H1 (cell line): Measurements from ENCODE around the gene SYTL5. TPM values are rescaled to one million over a fixed set of nuclear protein-coding genes. Genes with fewer than 3 reads are reported as not detected.

Source experiments
- CTCF ChIA-PET: fragments of 300-600 bp; sonication (Branson Sonifier 250); formaldehyde crosslinking; loops from one replicate; lab custom pipeline; 2021; ENCODE audit not compliant: partially characterized antibody; lab: Charles Lee
- POLR2A ChIA-PET: fragments of 300-600 bp; sonication (Branson Sonifier 250); formaldehyde crosslinking; loops from one replicate; lab custom pipeline; 2021; ENCODE audit warnings: inconsistent platforms; ENCODE audit not compliant: partially characterized antibody; lab: Charles Lee
- DNase-seq, 2 experiments: peaks; one replicate each; pipeline versions ENCODE4 v3.0.0 to v3.0.0-alpha.2; 2010 to 2022; ENCODE audit warnings: low spot score in 2 of 2, low read depth in 1 of 2, mixed read lengths in 1 of 2
- FAIRE-seq: peaks from 2 replicates; lab custom pipeline; 2011; peaks lifted over from hg19 to GRCh38; lab: Jason Lieb, UNC
- H2AFZ ChIP-seq: 2 replicates; pipeline ENCODE4 v1.8.1; 2012; ENCODE audit warnings: low read length, inconsistent platforms
- H2AK5ac ChIP-seq: 2 replicates; pipeline ENCODE4 v1.6.1; 2013; ENCODE audit warnings: low read depth, low read length
- H2BK120ac ChIP-seq: replicated peaks from 2 replicates; pipeline ENCODE3; 2013; ENCODE audit warnings: low read depth, low read length, inconsistent platforms
- H2BK12ac ChIP-seq: 2 replicates; pipeline ENCODE4 v1.6.1; 2013; ENCODE audit warnings: low read depth, low read length
- H2BK15ac ChIP-seq: 2 replicates; pipeline ENCODE4 v1.6.1; 2013; ENCODE audit warnings: low read length
- H2BK20ac ChIP-seq: 2 replicates; pipeline ENCODE4 v1.6.1; 2013; ENCODE audit warnings: low read length
- H2BK5ac ChIP-seq: 2 replicates; pipeline ENCODE4 v1.6.1; 2013; ENCODE audit warnings: low read depth, low read length
- H3K14ac ChIP-seq: 2 replicates; pipeline ENCODE4 v1.6.1; 2013; ENCODE audit warnings: inconsistent platforms; ENCODE audit not compliant: insufficient read length
- H3K18ac ChIP-seq: 2 replicates; pipeline ENCODE4 v1.6.1; 2013; ENCODE audit warnings: low read length; ENCODE audit errors: extremely low read depth
- H3K23ac ChIP-seq: 2 replicates; pipeline ENCODE4 v1.6.1; 2013; ENCODE audit warnings: inconsistent platforms; ENCODE audit not compliant: insufficient read length
- H3K23me2 ChIP-seq: 2 replicates; pipeline ENCODE4 v1.6.1; 2013; ENCODE audit warnings: low read depth, low read length
- H3K27ac ChIP-seq: 2 replicates; pipeline ENCODE4 v1.6.1; 2011; ENCODE audit warnings: low read depth, low read length, inconsistent platforms
- H3K27me3 ChIP-seq, 4 experiments: replicated peaks in 1 of 4; 1 replicate in 1 of 4; 2 replicates in 3 of 4; pipeline versions ENCODE4 v1.6.1 to v1.8.1; 2011 to 2013; ENCODE audit warnings: low read length in 3 of 4, mild to moderate bottlenecking in 3 of 4, inconsistent platforms in 2 of 4, mixed read lengths in 2 of 4, moderate library complexity in 1 of 4; ENCODE audit not compliant: control insufficient read depth in 3 of 4, insufficient read depth in 3 of 4; ENCODE audit errors: extremely low read depth in 1 of 4
- H3K36me3 ChIP-seq, 4 experiments: 2 replicates each; pipeline versions ENCODE4 v1.6.1 to v1.8.1; 2011 to 2013; ENCODE audit warnings: mild to moderate bottlenecking in 4 of 4, low read length in 3 of 4, moderate library complexity in 2 of 4, control low read depth in 1 of 4, inconsistent platforms in 1 of 4; ENCODE audit not compliant: insufficient read depth in 4 of 4, control insufficient read depth in 2 of 4
- H3K4ac ChIP-seq: replicated peaks from 2 replicates; pipeline ENCODE3; 2013; ENCODE audit warnings: low read length, low read depth, mixed read lengths, inconsistent platforms; ENCODE audit not compliant: insufficient read length
- H3K4me1 ChIP-seq, 4 experiments: replicated peaks in 1 of 4; 1 replicate in 1 of 4; 2 replicates in 3 of 4; pipeline versions ENCODE4 v1.6.1 to v1.8.1; 2011 to 2013; ENCODE audit warnings: low read length in 3 of 4, inconsistent platforms in 2 of 4, mixed read lengths in 1 of 4; ENCODE audit not compliant: insufficient read depth in 4 of 4, control insufficient read depth in 3 of 4
- H3K4me2 ChIP-seq, 2 experiments: 2 replicates each; pipeline versions ENCODE4 v1.6.1 to v1.8.1; 2011 to 2013; ENCODE audit warnings: low read depth in 2 of 2, low read length in 2 of 2, control low read depth in 1 of 2, inconsistent platforms in 1 of 2, mild to moderate bottlenecking in 1 of 2; ENCODE audit not compliant: insufficient read depth in 1 of 2
- H3K4me3 ChIP-seq, 4 experiments: fragments of 200-600, 300-600 bp in 1 of 4; sonication (generic), shearing (Covaris generic), sonication (Bioruptor Twin) in 1 of 4; 2 replicates each; pipeline versions ENCODE4 v1.5.1 to v1.8.1; 2011 to 2016; ENCODE audit warnings: low read length in 4 of 4, low read depth in 3 of 4, control low read depth in 2 of 4, inconsistent platforms in 2 of 4, mild to moderate bottlenecking in 2 of 4, mixed read lengths in 1 of 4, moderate library complexity in 1 of 4; ENCODE audit not compliant: insufficient read depth in 2 of 4; ENCODE audit errors: extremely low read depth in 1 of 4
- H3K56ac ChIP-seq: replicated peaks from 2 replicates; pipeline ENCODE3; 2013; ENCODE audit warnings: low read depth, mild to moderate bottlenecking, mixed read lengths, low read length, inconsistent platforms; ENCODE audit not compliant: insufficient read length
- H3K79me1 ChIP-seq: 2 replicates; pipeline ENCODE4 v1.6.1; 2013; ENCODE audit warnings: low read depth, low read length, control low read depth
- H3K79me2 ChIP-seq, 2 experiments: 2 replicates each; pipeline versions ENCODE4 v1.6.1 to v1.8.1; 2012 to 2013; ENCODE audit warnings: low read length in 2 of 2, mild to moderate bottlenecking in 2 of 2, inconsistent platforms in 1 of 2; ENCODE audit not compliant: insufficient read depth in 2 of 2, control insufficient read depth in 1 of 2
- H3K9ac ChIP-seq, 4 experiments: replicated peaks in 1 of 4; 1 replicate in 1 of 4; 2 replicates in 3 of 4; pipeline versions ENCODE4 v1.6.1 to v1.8.1; 2011 to 2013; ENCODE audit warnings: low read depth in 3 of 4, low read length in 3 of 4, control low read depth in 2 of 4, mild to moderate bottlenecking in 2 of 4, moderate library complexity in 2 of 4, inconsistent platforms in 1 of 4; ENCODE audit errors: extremely low read depth in 1 of 4
- H3K9me3 ChIP-seq, 2 experiments: 2 replicates each; pipeline versions ENCODE4 v1.6.1 to v1.8.1; 2012 to 2013; ENCODE audit warnings: mild to moderate bottlenecking in 2 of 2, moderate library complexity in 2 of 2, control low read depth in 1 of 2, inconsistent platforms in 1 of 2, low read depth in 1 of 2, low read length in 1 of 2, mixed read lengths in 1 of 2; ENCODE audit not compliant: insufficient read depth in 2 of 2
- H4K20me1 ChIP-seq, 2 experiments: replicated peaks in 1 of 2; 2 replicates each; pipeline versions ENCODE3 to v1.8.1; 2011 to 2013; ENCODE audit warnings: inconsistent platforms in 2 of 2, low read length in 2 of 2, mild to moderate bottlenecking in 1 of 2; ENCODE audit not compliant: insufficient read depth in 2 of 2, control insufficient read depth in 1 of 2
- H4K5ac ChIP-seq: 2 replicates; pipeline ENCODE4 v1.6.1; 2013; ENCODE audit warnings: low read length, low read depth, mixed read lengths, inconsistent platforms; ENCODE audit not compliant: insufficient read length
- H4K8ac ChIP-seq: 2 replicates; pipeline ENCODE4 v1.8.0; 2013; ENCODE audit warnings: mild to moderate bottlenecking, moderate library complexity, low read length, inconsistent platforms; ENCODE audit not compliant: insufficient read depth; ENCODE audit errors: extremely low read depth
- H4K91ac ChIP-seq: replicated peaks from 2 replicates; pipeline ENCODE3; 2013; ENCODE audit warnings: low read length, mixed read lengths, inconsistent platforms; ENCODE audit not compliant: insufficient read length
- ATF3 ChIP-seq: IDR thresholded peaks from 2 replicates; pipeline ENCODE4 v1.6.1; 2011; ENCODE audit warnings: low read depth, mild to moderate bottlenecking, low read length; ENCODE audit not compliant: insufficient read depth
- BRCA1 ChIP-seq: IDR thresholded peaks from 2 replicates; pipeline ENCODE4 v1.6.1; 2012; ENCODE audit warnings: low read depth, low read length, improper control_type of control experiment
- E2F6 ChIP-seq: IDR thresholded peaks from 2 replicates; pipeline ENCODE4 v1.6.1; 2012; ENCODE audit warnings: inconsistent platforms
- MAFK ChIP-seq: IDR thresholded peaks from 2 replicates; pipeline ENCODE4 v1.6.1; 2012; ENCODE audit warnings: low read depth, mild to moderate bottlenecking, improper control_type of control experiment, low read length
- NRF1 ChIP-seq: IDR thresholded peaks from 2 replicates; pipeline ENCODE4 v1.6.1; 2011; ENCODE audit warnings: mild to moderate bottlenecking, low read depth, low read length, improper control_type of control experiment
- RAD21 ChIP-seq, 2 experiments: IDR thresholded peaks in 1 of 2; conservative IDR thresholded peaks in 1 of 2; 2 replicates each; pipeline ENCODE4 v1.6.1; 2011; ENCODE audit warnings: low read depth in 2 of 2, low read length in 2 of 2, improper control_type of control experiment in 1 of 2, inconsistent platforms in 1 of 2, mild to moderate bottlenecking in 1 of 2, moderate library complexity in 1 of 2
- RXRA ChIP-seq: IDR thresholded peaks from 2 replicates; pipeline ENCODE4 v1.6.1; 2011; ENCODE audit warnings: low read depth, mild to moderate bottlenecking, low read length, moderate library complexity; ENCODE audit not compliant: insufficient read depth
- SIRT6 ChIP-seq: IDR thresholded peaks from one replicate; pipeline ENCODE4 v1.7.1; 2012; ENCODE audit warnings: low read length, inconsistent platforms
- SP4 ChIP-seq: IDR thresholded peaks from 2 replicates; pipeline ENCODE4 v1.6.1; 2012; ENCODE audit warnings: low read length, inconsistent platforms
- USF2 ChIP-seq: IDR thresholded peaks from 2 replicates; pipeline ENCODE4 v1.6.1; 2011; ENCODE audit warnings: low read length, improper control_type of control experiment
- WGBS, 2 experiments: shearing (Covaris generic) in 1 of 2; methylation state at CpG; one replicate each; pipeline versions ENCODE4 v1.1.6 to v1.1.7; 2013 to 2015; ENCODE audit warnings: low lambda C conversion rate in 2 of 2, mixed read lengths in 2 of 2, inconsistent platforms in 1 of 2, low coverage in 1 of 2, missing lambda C conversion rate in 1 of 2; ENCODE audit not compliant: insufficient replicate concordance in 2 of 2, insufficient coverage in 1 of 2, insufficient read length in 1 of 2; ENCODE audit errors: extremely low coverage in 1 of 2, missing lambda C conversion rate in 1 of 2; 5-methylcytosine and 5-hydroxymethylcytosine counted together
- polyA plus RNA-seq, 7 experiments: library from polyadenylated mRNA; depleted of rRNA in 3 of 7; stranded (reverse) in 5 of 7; unstranded in 2 of 7; fragments of >200 nt in 5 of 7; fragments of 200-250 nt in 2 of 7; gene quantifications; 1 replicate in 5 of 7; 2 replicates in 1 of 7; 4 replicates in 1 of 7; pipeline versions ENCODE4 v1.2.1 to v1.2.3, GENCODE V29; 2011 to 2013; ENCODE audit warnings: missing spikeins in 2 of 7, mixed read lengths in 2 of 7
- total RNA-seq: library from RNA; stranded (reverse); fragmentation: NEBNext Ultra II Directional; extraction: Animal tissue kit (Norgen Biotek cat#: 25700); gene quantifications from 2 replicates; pipeline ENCODE4 v1.2.1, GENCODE V29; 2021

The SYTL5 gene
- total and polyA plus RNA-seq, 2 of the 8 experiments (the other 6 are each of a cell fraction or from before 2014, with no cell fraction given): 0.15 to 0.52 TPM

GRCh38 chrX:38109042-38109898, 102.9 kb downstream of the SYTL5 start:
- no peak overlapping the region for H4K8ac ChIP-seq
- H2AFZ ChIP-seq: no peak overlapping the region
- H2BK12ac ChIP-seq: no peak overlapping the region
- H2BK120ac ChIP-seq: no peak overlapping the region
- H2BK5ac ChIP-seq: no peak overlapping the region
- no peaks in the 10 kb centered on the region for H3K23me2 ChIP-seq
- no peaks in the 10 kb centered on the region for H3K4me1 ChIP-seq
- ChIA-PET POLR2A (no interaction called here), CTCF (no interaction called here)
- H4K91ac ChIP-seq: no peak overlapping the region
- no peak overlapping the region for H2BK15ac ChIP-seq
- DNase-seq (no peak), FAIRE-seq (no peak)
- H3K4me2 ChIP-seq: no peak overlapping the region
- no peak overlapping the region for H4K5ac ChIP-seq
- no peak overlapping the region for H3K56ac ChIP-seq
- H3K27ac ChIP-seq: no peak overlapping the region
- H3K79me1 ChIP-seq: no peaks in the 10 kb centered on the region
- WGBS, 2 experiments: 86% methylated on average over 4 of the region's 4 CpGs; no CpG with 5 or more reads in 1 of the 2 experiments
- H3K9me3 ChIP-seq: no peaks in the 10 kb centered on the region
- H4K20me1 ChIP-seq: no peaks in the 10 kb centered on the region
- H3K4me3 ChIP-seq: no peak overlapping the region
- H2AK5ac ChIP-seq: no peak overlapping the region
- TF ChIP-seq SP4 (no peak), MAFK (no peak), USF2 (no peak), RXRA (no peak), RAD21 (IDR thresholded peaks at IDR 0.05 in 1 of 2, conservative IDR thresholded peaks at IDR 0.05 in 1 of 2; ENCODE audit: low read depth in 2 of 2, low read length in 2 of 2) (no peak), E2F6 (no peak), BRCA1 (no peak), NRF1 (no peak), SIRT6 (no peak), ATF3 (no peak)
- H3K36me3 ChIP-seq: no peaks in the 10 kb centered on the region
- H3K14ac ChIP-seq: no peak overlapping the region
- no peak overlapping the region for H3K23ac ChIP-seq
- no peaks in the 10 kb centered on the region for H3K79me2 ChIP-seq
- H3K18ac ChIP-seq: no peak overlapping the region
- no peak overlapping the region for H3K9ac ChIP-seq
- H3K27me3 ChIP-seq: no peaks in the 10 kb centered on the region
- no peak overlapping the region for H2BK20ac ChIP-seq
- no peak overlapping the region for H3K4ac ChIP-seq
